ENCODE data around the gene CDKAL1. TPM values are rescaled to one million over a fixed set of nuclear protein-coding genes. Genes with fewer than 3 reads are reported as not detected.

CDKAL1 gene
- total and polyA plus RNA-seq, 2 donors: 5.8 to 44.1 TPM

- 80% methylated on average over 4 of the region's 4 CpGs for WGBS
- Histone ChIP-seq H3K27ac (ENCODE audit: low read depth) (no peak overlapping the region), H3K4me1 (ENCODE audit: insufficient read depth) (no peaks in the 10 kb centered on the region), H3K4me3 (ENCODE audit: low read depth, low read length) (no peak overlapping the region), H3K36me3 (ENCODE audit: insufficient read depth) (no peaks in the 10 kb centered on the region)
- no peak for DNase-seq (ENCODE audit: extremely low spot score)
These were observed 589.5 kb downstream of the CDKAL1 start for GRCh38 chr6:21123507-21124436.

- Histone ChIP-seq H3K36me3 (ENCODE audit: insufficient read depth) (no peaks in the 10 kb centered on the region), H3K4me3 (ENCODE audit: low read depth, low read length) (no peak overlapping the region), H3K4me1 (ENCODE audit: insufficient read depth) (no peaks in the 10 kb centered on the region), H3K27ac (ENCODE audit: low read depth) (no peak overlapping the region)
- DNase-seq (ENCODE audit: extremely low spot score): no peak
These were observed 594.3 kb downstream of the CDKAL1 start for GRCh38 chr6:21128601-21129000.

- 89% methylated on average over 3 of the region's 3 CpGs for WGBS
- no peak overlapping the region for H3K4me3 ChIP-seq (ENCODE audit: low read depth, low read length)
- no peaks in the 10 kb centered on the region for H3K36me3 ChIP-seq (ENCODE audit: insufficient read depth)
- no peak for DNase-seq (ENCODE audit: extremely low spot score)
- no peak overlapping the region for H3K27ac ChIP-seq (ENCODE audit: low read depth)
- no peaks in the 10 kb centered on the region for H3K4me1 ChIP-seq (ENCODE audit: insufficient read depth)
These were observed 597.1 kb downstream of the CDKAL1 start for GRCh38 chr6:21131406-21131805.

GRCh38 chr6:21132446-21132845 lies 598.2 kb downstream of the CDKAL1 start:
- Histone ChIP-seq H3K27ac (ENCODE audit: low read depth) (no peak overlapping the region), H3K4me3 (ENCODE audit: low read depth, low read length) (no peak overlapping the region)
- DNase-seq (ENCODE audit: extremely low spot score): no peak

DNA sequence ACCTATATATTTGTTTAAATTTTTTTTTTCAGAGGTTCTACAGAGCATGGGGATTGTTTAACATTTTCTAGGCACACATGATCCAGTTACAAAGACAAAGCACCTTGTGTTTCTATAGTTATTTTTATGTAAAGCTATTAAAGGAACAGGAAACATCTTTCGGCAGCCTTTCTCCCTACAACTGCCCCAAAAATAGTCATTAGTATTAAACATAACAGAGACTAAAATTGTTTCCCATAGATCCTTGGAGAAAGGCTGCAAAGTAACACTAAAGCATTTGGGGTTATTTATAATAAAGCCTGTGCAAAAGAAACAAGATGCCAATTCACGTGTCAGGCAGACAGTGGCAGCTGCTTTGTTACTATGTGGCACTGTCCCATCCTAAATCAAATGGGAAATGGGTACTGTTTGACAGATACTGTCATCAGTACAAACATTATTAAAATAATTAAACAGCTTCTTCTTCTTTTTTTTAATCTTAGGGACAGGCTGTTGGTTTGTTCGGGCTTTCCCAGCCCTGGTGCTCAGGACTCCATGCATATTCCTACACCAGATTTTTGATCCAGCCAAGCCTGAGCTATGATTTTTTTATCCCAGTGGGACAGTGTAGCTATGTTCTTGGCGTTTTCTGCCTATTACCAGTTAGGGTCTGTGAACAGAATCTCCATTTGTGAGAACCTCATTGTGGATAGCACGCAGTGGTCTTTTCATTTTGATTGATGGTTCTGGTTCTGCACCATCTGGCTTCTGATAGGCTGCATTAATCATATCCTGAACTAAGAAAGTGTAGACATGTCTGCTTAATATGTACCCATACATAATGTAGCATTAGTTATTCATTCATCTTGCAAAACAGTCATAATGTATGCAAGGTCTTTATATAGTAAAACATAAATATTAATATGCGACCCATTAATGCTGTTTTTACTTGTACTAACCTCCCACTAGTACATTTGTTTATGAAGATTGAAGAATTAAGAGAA lies 598.9 kb downstream of the CDKAL1 start:
- H3K4me1 ChIP-seq (ENCODE audit: insufficient read depth): no peaks in the 10 kb centered on the region
- no peak for DNase-seq (ENCODE audit: extremely low spot score)
- no peak overlapping the region for H3K4me3 ChIP-seq (ENCODE audit: low read depth, low read length)
- no peak overlapping the region for H3K27ac ChIP-seq (ENCODE audit: low read depth)
- H3K36me3 ChIP-seq (ENCODE audit: insufficient read depth): no peaks in the 10 kb centered on the region
- 43% methylated on average over 6 of the region's 6 CpGs for WGBS

More at GRCh38 chr6:21132446-21132845, 598.2 kb downstream of the CDKAL1 start:
- Histone ChIP-seq H3K4me1 (ENCODE audit: insufficient read depth) (no peaks in the 10 kb centered on the region), H3K36me3 (ENCODE audit: insufficient read depth) (no peaks in the 10 kb centered on the region)
- 34% methylated on average over 1 of the region's 1 CpG for WGBS

DNA sequence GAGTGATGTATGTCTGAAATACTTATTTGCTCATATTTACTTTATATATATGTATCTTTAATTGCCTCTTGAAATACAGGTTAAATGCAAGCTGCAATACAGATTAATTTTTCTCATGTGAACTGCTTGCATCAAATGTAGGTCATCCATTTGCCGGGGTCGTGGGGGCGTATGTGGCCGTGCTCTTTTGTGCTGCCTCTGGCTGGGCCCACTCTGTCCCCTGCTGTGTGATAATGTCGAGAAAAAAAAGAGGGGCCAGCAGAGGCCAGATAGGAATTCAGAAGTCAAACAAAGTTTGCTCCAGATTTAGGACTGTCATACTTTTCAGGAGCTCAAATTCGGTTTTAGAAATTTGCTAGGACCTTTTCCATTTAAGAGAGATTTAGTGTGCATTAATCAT lies 599.6 kb downstream of the CDKAL1 start:
- no peak overlapping the region for H3K27ac ChIP-seq (ENCODE audit: low read depth)
- no peak for DNase-seq (ENCODE audit: extremely low spot score)
- H3K4me1 ChIP-seq (ENCODE audit: insufficient read depth): no peaks in the 10 kb centered on the region
- 66% methylated on average over 6 of the region's 6 CpGs for WGBS
- no peak overlapping the region for H3K4me3 ChIP-seq (ENCODE audit: low read depth, low read length)
- H3K36me3 ChIP-seq (ENCODE audit: insufficient read depth): no peaks in the 10 kb centered on the region

DNA sequence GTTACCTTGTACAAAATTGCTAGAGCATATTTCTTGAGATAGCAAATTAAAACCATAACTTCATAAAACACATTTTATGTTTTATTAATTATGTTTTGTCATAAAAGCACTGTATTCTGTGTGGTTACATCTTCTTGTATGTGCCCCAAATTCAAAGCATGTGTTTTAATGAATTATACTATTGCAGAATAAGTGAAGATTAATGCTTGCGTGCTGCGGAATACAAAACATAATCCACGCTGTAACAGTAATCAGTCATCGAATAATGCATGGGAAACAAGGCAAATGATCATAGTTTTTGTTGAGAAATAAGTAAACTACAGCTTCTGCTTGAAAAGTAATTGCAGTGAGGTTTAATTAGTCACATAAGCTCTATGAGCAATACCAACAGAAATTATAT lies 600.1 kb downstream of the CDKAL1 start:
- 96% methylated on average over 4 of the region's 4 CpGs for WGBS
- no peak overlapping the region for H3K4me3 ChIP-seq (ENCODE audit: low read depth, low read length)
- no peaks in the 10 kb centered on the region for H3K36me3 ChIP-seq (ENCODE audit: insufficient read depth)
- no peaks in the 10 kb centered on the region for H3K4me1 ChIP-seq (ENCODE audit: insufficient read depth)
- H3K27ac ChIP-seq (ENCODE audit: low read depth): no peak overlapping the region
- no peak for DNase-seq (ENCODE audit: extremely low spot score)

DNA sequence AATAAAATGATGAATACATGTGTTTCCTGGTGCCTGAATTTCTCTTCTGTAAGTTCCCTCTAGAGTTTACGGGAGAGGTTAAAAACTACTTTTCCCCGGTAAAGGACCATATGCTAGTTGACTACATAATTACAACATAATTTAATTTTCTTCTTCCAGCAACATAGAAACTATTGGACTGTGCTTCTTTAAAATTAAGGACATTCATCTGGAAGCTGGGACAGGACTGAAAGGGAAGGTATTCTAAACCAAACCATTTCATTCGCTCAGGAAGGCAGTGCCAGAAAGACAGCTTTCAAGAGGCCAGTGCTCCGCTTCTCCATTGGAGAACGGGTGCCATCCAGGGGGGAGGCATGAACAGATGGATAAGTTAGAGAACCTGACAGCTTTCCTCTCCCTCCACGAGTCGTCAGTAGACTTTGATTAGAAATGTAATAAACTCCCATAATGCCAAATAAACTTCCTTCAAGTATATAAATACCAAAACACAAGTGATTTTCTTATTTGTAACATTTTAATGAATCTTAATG lies 601.3 kb downstream of the CDKAL1 start:
- WGBS: 96% methylated on average over 7 of the region's 7 CpGs
- Histone ChIP-seq H3K4me1 (ENCODE audit: insufficient read depth) (no peaks in the 10 kb centered on the region), H3K36me3 (ENCODE audit: insufficient read depth) (no peaks in the 10 kb centered on the region), H3K4me3 (ENCODE audit: low read depth, low read length) (no peak overlapping the region), H3K27ac (ENCODE audit: low read depth) (no peak overlapping the region)
- no peak for DNase-seq (ENCODE audit: extremely low spot score)

- 61% methylated on average over 2 of the region's 2 CpGs for WGBS
- H3K36me3 ChIP-seq (ENCODE audit: insufficient read depth): no peaks in the 10 kb centered on the region
- H3K4me3 ChIP-seq (ENCODE audit: low read depth, low read length): no peak overlapping the region
- no peaks in the 10 kb centered on the region for H3K4me1 ChIP-seq (ENCODE audit: insufficient read depth)
- DNase-seq (ENCODE audit: extremely low spot score): no peak
- no peak overlapping the region for H3K27ac ChIP-seq (ENCODE audit: low read depth)
These were observed 603.6 kb downstream of the CDKAL1 start for GRCh38 chr6:21137700-21138335.

GRCh38 chr6:21138336-21139069 lies 604.2 kb downstream of the CDKAL1 start:
- H3K27ac ChIP-seq (ENCODE audit: low read depth): no peak overlapping the region

GRCh38 chr6:21140966-21141365 lies 606.7 kb downstream of the CDKAL1 start:
- Histone ChIP-seq H3K4me1 (ENCODE audit: insufficient read depth) (no peaks in the 10 kb centered on the region), H3K4me3 (ENCODE audit: low read depth, low read length) (no peak overlapping the region), H3K36me3 (ENCODE audit: insufficient read depth) (no peaks in the 10 kb centered on the region), H3K27ac (ENCODE audit: low read depth) (no peak overlapping the region)
- WGBS: 76% methylated on average over 6 of the region's 6 CpGs
- DNase-seq (ENCODE audit: extremely low spot score): no peak

More at GRCh38 chr6:21138336-21139069, 604.2 kb downstream of the CDKAL1 start:
- Histone ChIP-seq H3K36me3 (ENCODE audit: insufficient read depth) (no peaks in the 10 kb centered on the region), H3K4me3 (ENCODE audit: low read depth, low read length) (no peak overlapping the region), H3K4me1 (ENCODE audit: insufficient read depth) (no peaks in the 10 kb centered on the region)
- WGBS: 59% methylated on average over 8 of the region's 8 CpGs
- DNase-seq (ENCODE audit: extremely low spot score): no peak

GRCh38 chr6:21141616-21142303 lies 607.5 kb downstream of the CDKAL1 start:
- no peak for DNase-seq (ENCODE audit: extremely low spot score)
- Histone ChIP-seq H3K36me3 (ENCODE audit: insufficient read depth) (no peaks in the 10 kb centered on the region), H3K4me1 (ENCODE audit: insufficient read depth) (no peaks in the 10 kb centered on the region), H3K27ac (ENCODE audit: low read depth) (no peak overlapping the region), H3K4me3 (ENCODE audit: low read depth, low read length) (no peak overlapping the region)
- 93% methylated on average over 1 of the region's 1 CpG for whole genome bisulfite sequencing
